ENCODE measurements around the gene SH3YL1. TPM values are rescaled to one million over a fixed set of nuclear protein-coding genes. Genes with fewer than 3 reads are reported as not detected.

SH3YL1 gene
- total RNA-seq, 1 experiment from 2014 or later, result 26.5 TPM

GRCh38 chr2:184695-185094, 79.1 kb downstream of the SH3YL1 start:
- DNase-seq, result no peak
- no peak overlapping the region for H4K91ac ChIP-seq (ENCODE audit: insufficient read length, low read depth, low read length)
- no peaks in the 10 kb centered on the region for H3K79me1 ChIP-seq (ENCODE audit: insufficient read depth, low read depth, low read length, poor library complexity, severe bottlenecking)
- Mint-ChIP-seq H3K27ac (no peak overlapping the region), H3K27me3 (ENCODE audit: low read depth) (peaks cover 2% of the 10 kb centered on the region; the same call in 1 of the 2 replicates), H3K9me3 (peaks cover 67 to 80% of the 10 kb centered on the region in 2 experiments), H3K4me3 (no peak overlapping the region), H3K4me1 (no peaks in the 10 kb centered on the region), H3K36me3 (ENCODE audit: insufficient read depth in 1 of 3, low read depth in 3 of 3) (peaks cover 19 to 54% (median 49%) of the 10 kb centered on the region in 3 experiments)
- no peak overlapping the region for H3K4me2 ChIP-seq (ENCODE audit: insufficient read depth, insufficient read length, low read length)
- H3K23ac ChIP-seq (ENCODE audit: insufficient read length, low read depth, low read length), result no peak overlapping the region
- no peak overlapping the region for H2BK5ac ChIP-seq (ENCODE audit: insufficient read length, low read length)
- H2BK15ac ChIP-seq (ENCODE audit: low read depth, low read length), result no peak overlapping the region
- no peak overlapping the region for H3K14ac ChIP-seq (ENCODE audit: insufficient read depth, low read length)
- H3K4ac ChIP-seq (ENCODE audit: low read depth, low read length), result no peak overlapping the region
- H2BK120ac ChIP-seq (ENCODE audit: low read depth, low read length, poor library complexity, severe bottlenecking), result no peak overlapping the region
- peaks cover 49% of the 10 kb centered on the region for H3K9me3 ChIP-seq (ENCODE audit: control insufficient read depth, low read depth, low read length)
- no peak overlapping the region for H4K8ac ChIP-seq (replicated peaks; ENCODE audit: insufficient read length, low read depth, low read length)
- no peaks in the 10 kb centered on the region for H3K23me2 ChIP-seq (ENCODE audit: insufficient read length, low read depth, low read length, poor library complexity, severe bottlenecking)
- no peak overlapping the region for H3K56ac ChIP-seq (ENCODE audit: insufficient read length, low read depth, low read length)
- no peaks in the 10 kb centered on the region for H4K20me1 ChIP-seq (ENCODE audit: control insufficient read depth, insufficient read depth, insufficient read length)
- no peak overlapping the region for H3T11ph ChIP-seq (ENCODE audit: low read length)
- no peak overlapping the region for H3K9ac ChIP-seq (ENCODE audit: extremely low read depth, insufficient read length, low read length)
- no peaks in the 10 kb centered on the region for H3K27me3 ChIP-seq (ENCODE audit: insufficient read depth, low read length)
- H2AFZ ChIP-seq (ENCODE audit: low read length), result no peak overlapping the region
- no peak overlapping the region for H2BK20ac ChIP-seq (ENCODE audit: low read depth, low read length, poor library complexity, severe bottlenecking)
- no peak overlapping the region for H3K27ac ChIP-seq (ENCODE audit: insufficient read length, low read depth, low read length)
- H2AK5ac ChIP-seq (ENCODE audit: insufficient read length, low read length), result no peak overlapping the region
- no peaks in the 10 kb centered on the region for H3K79me2 ChIP-seq (ENCODE audit: insufficient read depth, low read length)
- TF ChIP-seq CTCF (conservative IDR thresholded peaks at IDR 0.05), result no peak
- H3K18ac ChIP-seq (ENCODE audit: insufficient read length, low read depth, low read length), result no peak overlapping the region
- H3K4me1 ChIP-seq (ENCODE audit: insufficient read depth, low read length), result no peaks in the 10 kb centered on the region
- no peak overlapping the region for H4K5ac ChIP-seq (ENCODE audit: insufficient read length, low read depth, low read length)
- H2BK12ac ChIP-seq (ENCODE audit: insufficient read length, low read depth, low read length), result no peak overlapping the region

Data from H9 (cell line).